Caco-2 (cell line): ENCODE data around the gene BCAS3. TPM values are rescaled to one million over a fixed set of nuclear protein-coding genes. Genes with fewer than 3 reads are reported as not detected.

Experiments used
- BruUV-seq: library from RNA; stranded (reverse); fragments of 400-500 nt; replicated peaks from 2 replicates; lab custom pipeline; 2021; lab: Mats Ljungman, UMichigan
- CTCF ChIA-PET: fragments of 300-600 bp; sonication (Branson Sonifier 250); formaldehyde crosslinking; loops from one replicate; lab custom pipeline; 2022; ENCODE audit warnings: antibody characterized with exemption; lab: Charles Lee
- POLR2A ChIA-PET: fragments of 300-600 bp; sonication (Branson Sonifier 250); formaldehyde crosslinking; loops from one replicate; lab custom pipeline; 2022; ENCODE audit warnings: antibody characterized with exemption; lab: Charles Lee
- DNase-seq, 2 experiments: peaks; one replicate each; pipeline versions ENCODE4 v3.0.0 to v3.0.0-alpha.2; 2020 to 2022
- H3K27me3 ChIP-seq: replicated peaks from 2 replicates; pipeline ENCODE4 v1.6.0; 2011; ENCODE audit warnings: low read length; ENCODE audit not compliant: control insufficient read depth, insufficient read depth
- H3K36me3 ChIP-seq: 2 replicates; pipeline ENCODE4 v1.5.1; 2011; ENCODE audit warnings: low read length; ENCODE audit not compliant: control insufficient read depth, insufficient read depth
- H3K4me1 ChIP-seq: fragments of 250-450 bp; sonication (Bioruptor Pico); 2 replicates; pipeline ENCODE4 v1.5.1; 2020; ENCODE audit warnings: mild to moderate bottlenecking
- H3K4me3 ChIP-seq: 2 replicates; pipeline ENCODE4 v1.5.1; 2011; ENCODE audit warnings: low read depth, mild to moderate bottlenecking, control low read depth, low read length
- H3K9me3 ChIP-seq: fragments of 250-450 bp; sonication (Bioruptor Pico); 2 replicates; pipeline ENCODE4 v1.5.1; 2020; ENCODE audit warnings: mild to moderate bottlenecking, moderate library complexity
- H3K27ac Mint-ChIP-seq: one replicate; pipeline ENCODE4 v1.8.0; 2022; ENCODE audit warnings: mixed read lengths; ENCODE audit not compliant: unreplicated experiment
- H3K27me3 Mint-ChIP-seq: one replicate; pipeline ENCODE4 v1.8.0; 2022; ENCODE audit warnings: mixed read lengths; ENCODE audit not compliant: insufficient read depth, unreplicated experiment
- H3K36me3 Mint-ChIP-seq: one replicate; pipeline ENCODE4 v1.8.0; 2022; ENCODE audit warnings: mild to moderate bottlenecking, mixed read lengths; ENCODE audit not compliant: insufficient read depth, unreplicated experiment
- H3K4me1 Mint-ChIP-seq: one replicate; pipeline ENCODE4 v1.8.0; 2022; ENCODE audit warnings: low read depth, mixed read lengths; ENCODE audit not compliant: unreplicated experiment
- H3K4me3 Mint-ChIP-seq: one replicate; pipeline ENCODE4 v1.8.0; 2022; ENCODE audit warnings: mild to moderate bottlenecking, moderate library complexity, mixed read lengths; ENCODE audit not compliant: unreplicated experiment
- H3K9me3 Mint-ChIP-seq: one replicate; pipeline ENCODE4 v1.8.0; 2022; ENCODE audit warnings: mixed read lengths; ENCODE audit not compliant: unreplicated experiment
- intact Hi-C: fragments of 100-400 bp; cut with micrococcal nuclease; formaldehyde crosslinking; loops from one replicate; pipeline ENCODE4 v1.10.0; 2022; ENCODE audit not compliant: unreplicated experiment
- total RNA-seq: library from RNA; stranded (reverse); gene quantifications from 2 replicates; pipeline ENCODE4 v1.2.3, GENCODE V29; 2022
- TF ChIP-seq, protein P1 (sequence below), 2 experiments: fragments of 200-600 bp in 1 of 2; IDR thresholded peaks; 1 replicate in 1 of 2; 2 replicates in 1 of 2; pipeline versions ENCODE4 v1.5.1 to v1.8.0; 2011 to 2022; ENCODE audit warnings: antibody characterized with exemption in 1 of 2, control low read depth in 1 of 2, inconsistent platforms in 1 of 2, low read depth in 1 of 2, low read length in 1 of 2, mild to moderate bottlenecking in 1 of 2, moderate library complexity in 1 of 2; ENCODE audit not compliant: insufficient read depth in 1 of 2, severe bottlenecking in 1 of 2, unreplicated experiment in 1 of 2

BCAS3 gene
- total RNA-seq, 1 experiment from 2014 or later, result 44.1 TPM

GRCh38 chr17:60749708-60750107 lies 72.1 kb downstream of the BCAS3 start:
- no peaks in the 10 kb centered on the region for H3K36me3 Mint-ChIP-seq
- no peaks in the 10 kb centered on the region for H3K27me3 Mint-ChIP-seq
- no peaks in the 10 kb centered on the region for H3K9me3 Mint-ChIP-seq
- Histone ChIP-seq H3K4me1 (no peaks in the 10 kb centered on the region), H3K9me3 (no peaks in the 10 kb centered on the region), H3K4me3 (no peak overlapping the region), H3K27me3 (no peaks in the 10 kb centered on the region), H3K36me3 (no peaks in the 10 kb centered on the region)
- ChIA-PET POLR2A (no interaction called here), CTCF (no interaction called here)
- BruUV-seq, result no TSS peak
- no peak overlapping the region for H3K27ac Mint-ChIP-seq
- TF ChIP-seq, protein P1, sequence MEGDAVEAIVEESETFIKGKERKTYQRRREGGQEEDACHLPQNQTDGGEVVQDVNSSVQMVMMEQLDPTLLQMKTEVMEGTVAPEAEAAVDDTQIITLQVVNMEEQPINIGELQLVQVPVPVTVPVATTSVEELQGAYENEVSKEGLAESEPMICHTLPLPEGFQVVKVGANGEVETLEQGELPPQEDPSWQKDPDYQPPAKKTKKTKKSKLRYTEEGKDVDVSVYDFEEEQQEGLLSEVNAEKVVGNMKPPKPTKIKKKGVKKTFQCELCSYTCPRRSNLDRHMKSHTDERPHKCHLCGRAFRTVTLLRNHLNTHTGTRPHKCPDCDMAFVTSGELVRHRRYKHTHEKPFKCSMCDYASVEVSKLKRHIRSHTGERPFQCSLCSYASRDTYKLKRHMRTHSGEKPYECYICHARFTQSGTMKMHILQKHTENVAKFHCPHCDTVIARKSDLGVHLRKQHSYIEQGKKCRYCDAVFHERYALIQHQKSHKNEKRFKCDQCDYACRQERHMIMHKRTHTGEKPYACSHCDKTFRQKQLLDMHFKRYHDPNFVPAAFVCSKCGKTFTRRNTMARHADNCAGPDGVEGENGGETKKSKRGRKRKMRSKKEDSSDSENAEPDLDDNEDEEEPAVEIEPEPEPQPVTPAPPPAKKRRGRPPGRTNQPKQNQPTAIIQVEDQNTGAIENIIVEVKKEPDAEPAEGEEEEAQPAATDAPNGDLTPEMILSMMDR (IDR thresholded peaks at IDR 0.05; ENCODE audit: insufficient read depth in 1 of 2, low read depth in 1 of 2, low read length in 1 of 2, severe bottlenecking in 1 of 2, unreplicated experiment in 1 of 2), result no peak
- intact Hi-C loops, result no loop called here
- no peak for DNase-seq
- H3K4me3 Mint-ChIP-seq, result no peak overlapping the region
- no peaks in the 10 kb centered on the region for H3K4me1 Mint-ChIP-seq

DNA sequence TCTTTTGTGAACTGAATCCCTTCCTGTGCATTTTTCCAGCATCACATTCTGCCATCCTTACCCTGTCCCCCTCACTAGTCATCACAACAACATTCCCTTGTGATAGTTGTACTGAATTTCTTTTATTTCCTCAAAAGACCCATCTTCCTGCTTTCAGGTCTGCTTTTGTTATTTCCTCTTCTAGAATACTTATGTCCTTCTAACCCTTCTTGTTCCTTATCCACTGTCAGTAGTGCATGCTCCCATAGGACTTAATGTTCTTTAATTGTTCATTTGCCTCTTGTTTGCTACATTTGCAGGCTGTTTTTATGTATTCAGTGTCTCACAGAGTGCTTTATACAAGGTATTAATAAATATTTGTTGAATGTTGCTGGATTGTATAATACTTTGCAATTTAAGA lies 73.0 kb downstream of the BCAS3 start:
- Mint-ChIP-seq H3K4me1 (no peaks in the 10 kb centered on the region), H3K4me3 (no peak overlapping the region), H3K9me3 (no peaks in the 10 kb centered on the region), H3K27ac (no peak overlapping the region), H3K36me3 (no peaks in the 10 kb centered on the region), H3K27me3 (no peaks in the 10 kb centered on the region)
- TF ChIP-seq, protein P1 (IDR thresholded peaks at IDR 0.05; ENCODE audit: insufficient read depth in 1 of 2, low read depth in 1 of 2, low read length in 1 of 2, severe bottlenecking in 1 of 2, unreplicated experiment in 1 of 2), result no peak
- Histone ChIP-seq H3K9me3 (no peaks in the 10 kb centered on the region), H3K36me3 (no peaks in the 10 kb centered on the region), H3K4me1 (no peaks in the 10 kb centered on the region), H3K27me3 (no peaks in the 10 kb centered on the region), H3K4me3 (no peak overlapping the region)
- intact Hi-C loops, result no loop called here
- ChIA-PET CTCF (no interaction called here), POLR2A (no interaction called here)
- DNase-seq, result no peak
- no TSS peak for BruUV-seq

GRCh38 chr17:60751884-60752283 lies 74.2 kb downstream of the BCAS3 start:
- H3K27me3 ChIP-seq, result no peaks in the 10 kb centered on the region
- no peak overlapping the region for H3K4me3 ChIP-seq
- no TSS peak for BruUV-seq
- DNase-seq, result no peak
- H3K27me3 Mint-ChIP-seq, result no peaks in the 10 kb centered on the region
- H3K9me3 Mint-ChIP-seq, result no peaks in the 10 kb centered on the region
- POLR2A ChIA-PET, result no interaction called here
- TF ChIP-seq, protein P1 (IDR thresholded peaks at IDR 0.05; ENCODE audit: insufficient read depth in 1 of 2, low read depth in 1 of 2, low read length in 1 of 2, severe bottlenecking in 1 of 2, unreplicated experiment in 1 of 2), result no peak
- intact Hi-C loops, result no loop called here
- H3K27ac Mint-ChIP-seq, result no peak overlapping the region
- no peaks in the 10 kb centered on the region for H3K4me1 ChIP-seq
- H3K4me3 Mint-ChIP-seq, result no peak overlapping the region
- H3K9me3 ChIP-seq, result no peaks in the 10 kb centered on the region
- H3K36me3 ChIP-seq, result no peaks in the 10 kb centered on the region
- CTCF ChIA-PET, result no interaction called here
- H3K4me1 Mint-ChIP-seq, result no peaks in the 10 kb centered on the region
- H3K36me3 Mint-ChIP-seq, result no peaks in the 10 kb centered on the region
